LNCaP clone FGC (cell line): ENCODE data around the gene DDOST.

Source experiments
- DNase-seq: peaks from one replicate; pipeline ENCODE4 v3.0.0-alpha.2; 2011; ENCODE audit warnings: low read depth
- H3K4me3 ChIP-seq: 2 replicates; pipeline ENCODE4 v1.5.1; 2011; ENCODE audit warnings: mild to moderate bottlenecking, low read depth, low read length, control low read depth
- TF ChIP-seq, protein P1 (sequence below): IDR thresholded peaks from 2 replicates; pipeline ENCODE4 v1.5.1; 2012; ENCODE audit warnings: mild to moderate bottlenecking; ENCODE audit not compliant: control insufficient read depth, insufficient read depth; ENCODE audit errors: extremely low read depth

The DDOST gene

DNA sequence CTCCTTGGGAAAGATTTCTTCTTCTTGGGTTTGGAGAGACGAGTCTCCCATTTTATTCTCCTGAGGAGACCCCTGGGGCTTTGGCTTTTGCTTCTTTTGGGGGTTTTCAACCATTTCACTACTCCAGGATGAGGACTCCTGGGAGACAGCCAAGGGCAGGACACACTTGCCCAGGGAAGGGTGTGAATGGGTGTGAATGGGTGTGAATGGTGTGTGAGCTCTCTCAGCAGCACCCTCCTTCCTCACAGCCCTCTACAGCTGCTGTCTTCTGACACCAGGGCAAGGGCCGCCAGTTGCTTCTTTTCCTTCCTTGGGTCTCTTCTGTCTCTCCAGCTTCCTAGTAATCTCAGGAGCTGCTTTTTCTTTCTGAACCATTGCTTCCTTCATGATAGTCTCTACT, 32.5 kb upstream of the DDOST start:
- no peak overlapping the region for H3K4me3 ChIP-seq
- DNase-seq = no peak
- TF ChIP-seq, protein P1, sequence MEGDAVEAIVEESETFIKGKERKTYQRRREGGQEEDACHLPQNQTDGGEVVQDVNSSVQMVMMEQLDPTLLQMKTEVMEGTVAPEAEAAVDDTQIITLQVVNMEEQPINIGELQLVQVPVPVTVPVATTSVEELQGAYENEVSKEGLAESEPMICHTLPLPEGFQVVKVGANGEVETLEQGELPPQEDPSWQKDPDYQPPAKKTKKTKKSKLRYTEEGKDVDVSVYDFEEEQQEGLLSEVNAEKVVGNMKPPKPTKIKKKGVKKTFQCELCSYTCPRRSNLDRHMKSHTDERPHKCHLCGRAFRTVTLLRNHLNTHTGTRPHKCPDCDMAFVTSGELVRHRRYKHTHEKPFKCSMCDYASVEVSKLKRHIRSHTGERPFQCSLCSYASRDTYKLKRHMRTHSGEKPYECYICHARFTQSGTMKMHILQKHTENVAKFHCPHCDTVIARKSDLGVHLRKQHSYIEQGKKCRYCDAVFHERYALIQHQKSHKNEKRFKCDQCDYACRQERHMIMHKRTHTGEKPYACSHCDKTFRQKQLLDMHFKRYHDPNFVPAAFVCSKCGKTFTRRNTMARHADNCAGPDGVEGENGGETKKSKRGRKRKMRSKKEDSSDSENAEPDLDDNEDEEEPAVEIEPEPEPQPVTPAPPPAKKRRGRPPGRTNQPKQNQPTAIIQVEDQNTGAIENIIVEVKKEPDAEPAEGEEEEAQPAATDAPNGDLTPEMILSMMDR = no peak

DNA sequence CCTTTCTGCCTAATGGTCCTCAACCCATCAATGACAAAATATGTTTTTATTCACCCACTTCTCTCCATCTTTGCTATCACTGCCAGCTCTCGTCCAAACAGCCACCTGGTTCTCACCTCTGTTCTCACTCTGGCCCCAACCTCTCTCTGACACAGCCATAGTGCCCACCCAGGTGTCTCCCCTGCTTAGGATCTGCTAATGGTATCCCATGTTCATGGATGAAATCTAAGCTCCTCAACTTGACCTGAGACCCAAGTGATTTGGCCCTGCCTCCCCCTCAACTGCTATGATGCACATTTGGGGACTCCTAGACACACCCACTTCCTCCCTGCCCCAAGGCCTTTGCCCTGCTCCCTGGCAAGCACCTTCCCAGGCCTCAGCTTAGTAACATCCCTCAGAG, 30.7 kb upstream of the DDOST start:
- DNase-seq = no peak
- no peak overlapping the region for H3K4me3 ChIP-seq
- TF ChIP-seq, protein P1 = no peak

DNA sequence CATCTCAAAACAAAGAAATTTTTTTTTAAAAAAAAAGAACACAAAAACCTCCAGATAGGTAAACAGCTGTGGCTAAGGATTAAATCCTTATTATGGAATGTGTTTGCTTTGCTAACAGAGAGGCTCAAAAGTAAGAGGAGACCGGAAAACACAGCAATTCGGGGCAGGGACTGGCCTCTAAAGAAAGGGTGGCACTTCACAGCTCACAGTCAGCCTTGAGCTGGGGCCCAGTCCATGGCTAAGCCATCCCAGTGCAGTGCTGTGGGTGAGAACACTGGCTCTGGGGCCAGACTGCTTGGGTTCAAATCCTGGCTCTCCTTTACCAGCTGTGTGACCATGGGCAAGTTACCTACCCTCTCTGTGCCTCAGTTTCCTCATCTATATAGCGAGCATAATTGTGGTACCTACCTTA, 28.5 kb upstream of the DDOST start:
- TF ChIP-seq, protein P1 = no peak
- H3K4me3 ChIP-seq = no peak overlapping the region
- no peak for DNase-seq

DNA sequence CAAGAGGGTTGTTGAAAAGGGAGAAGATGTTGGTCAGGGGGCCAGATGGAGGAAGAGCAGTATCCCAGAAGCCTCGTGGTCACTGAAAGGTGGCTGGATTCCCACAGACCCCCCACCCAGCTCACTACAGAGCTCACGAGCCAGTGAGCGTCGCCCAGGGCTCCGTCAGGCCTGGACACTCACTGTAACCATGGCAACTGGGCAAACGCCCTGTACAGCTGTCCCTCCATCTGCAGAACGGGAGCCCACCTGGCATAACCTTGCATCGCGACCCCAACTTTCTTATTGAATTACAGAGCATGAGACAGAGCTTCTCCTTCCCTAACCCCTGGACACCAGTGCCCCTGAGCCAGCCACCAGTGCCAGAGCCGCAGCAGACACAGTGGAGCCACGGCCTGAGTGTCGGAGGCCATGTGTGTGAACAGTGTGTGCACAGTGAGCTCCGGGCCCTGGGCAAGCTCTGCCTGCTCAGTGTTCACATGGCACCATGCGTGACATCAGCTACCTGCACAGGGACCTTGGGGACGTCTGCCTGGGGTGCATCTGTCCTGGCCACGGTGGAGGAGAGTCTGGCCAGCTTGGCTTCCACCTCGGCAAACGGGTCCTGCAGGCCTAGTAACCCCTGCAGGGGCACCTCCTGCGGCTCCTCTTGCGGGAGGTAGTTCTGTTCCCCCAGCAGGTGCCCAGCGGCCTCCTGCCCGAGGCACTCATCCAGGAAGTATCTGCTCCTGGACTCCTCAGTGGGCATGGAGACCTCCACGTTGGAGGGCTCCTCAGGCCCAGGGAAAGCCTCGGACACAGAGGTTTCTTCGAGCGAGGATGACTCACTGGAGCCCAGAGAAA, 25.9 kb upstream of the DDOST start:
- TF ChIP-seq, protein P1 = no peak
- no peak for DNase-seq
- no peak overlapping the region for H3K4me3 ChIP-seq

- TF ChIP-seq, protein P1 = no peak
- no peak for DNase-seq
- no peak overlapping the region for H3K4me3 ChIP-seq
Observed at GRCh38 chr1:20685741-20686140, 24.6 kb upstream of the DDOST start.

- H3K4me3 ChIP-seq = no peak overlapping the region
- no peak for DNase-seq
Observed at GRCh38 chr1:20685099-20685662, 24.0 kb upstream of the DDOST start.

More at GRCh38 chr1:20685099-20685662, 24.0 kb upstream of the DDOST start:
- TF ChIP-seq, protein P1 = no peak
